Measurements from ENCODE around the gene AP2A1.

DNA sequence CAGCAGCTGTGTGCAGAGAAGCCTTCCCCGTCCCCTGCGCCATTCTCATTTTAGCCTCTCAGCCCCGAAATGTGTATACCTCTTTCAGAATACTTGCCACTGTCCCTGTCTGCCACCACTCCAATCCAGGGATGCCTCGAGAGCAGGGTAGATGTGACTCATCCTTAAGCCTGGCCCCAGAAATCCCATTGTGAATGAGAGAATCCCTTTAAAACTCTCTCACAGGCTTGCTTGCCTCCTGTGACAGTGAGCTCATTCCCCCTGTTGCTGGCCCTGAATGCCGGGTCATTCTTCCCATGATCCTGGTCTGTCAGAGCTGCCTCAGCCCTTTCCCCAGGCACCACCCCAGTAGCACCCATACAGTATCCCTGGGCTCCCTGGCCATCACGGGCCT, 9.6 kb downstream of the AP2A1 start:
- TF ChIP-seq POLR2AphosphoS5 (IDR thresholded peaks at IDR 0.05; ENCODE audit: borderline replicate concordance, low read depth, low read length) = no peak
- TF ChIP-seq EZH2 (IDR thresholded peaks at IDR 0.05) = no peak
- TF ChIP-seq FOXP2 (optimal IDR thresholded peaks at IDR 0.05; ENCODE audit: control extremely low read depth, extremely low read length, insufficient read depth) = no peak
